ENCODE data around the gene MDGA2.

MDGA2 gene

DNA sequence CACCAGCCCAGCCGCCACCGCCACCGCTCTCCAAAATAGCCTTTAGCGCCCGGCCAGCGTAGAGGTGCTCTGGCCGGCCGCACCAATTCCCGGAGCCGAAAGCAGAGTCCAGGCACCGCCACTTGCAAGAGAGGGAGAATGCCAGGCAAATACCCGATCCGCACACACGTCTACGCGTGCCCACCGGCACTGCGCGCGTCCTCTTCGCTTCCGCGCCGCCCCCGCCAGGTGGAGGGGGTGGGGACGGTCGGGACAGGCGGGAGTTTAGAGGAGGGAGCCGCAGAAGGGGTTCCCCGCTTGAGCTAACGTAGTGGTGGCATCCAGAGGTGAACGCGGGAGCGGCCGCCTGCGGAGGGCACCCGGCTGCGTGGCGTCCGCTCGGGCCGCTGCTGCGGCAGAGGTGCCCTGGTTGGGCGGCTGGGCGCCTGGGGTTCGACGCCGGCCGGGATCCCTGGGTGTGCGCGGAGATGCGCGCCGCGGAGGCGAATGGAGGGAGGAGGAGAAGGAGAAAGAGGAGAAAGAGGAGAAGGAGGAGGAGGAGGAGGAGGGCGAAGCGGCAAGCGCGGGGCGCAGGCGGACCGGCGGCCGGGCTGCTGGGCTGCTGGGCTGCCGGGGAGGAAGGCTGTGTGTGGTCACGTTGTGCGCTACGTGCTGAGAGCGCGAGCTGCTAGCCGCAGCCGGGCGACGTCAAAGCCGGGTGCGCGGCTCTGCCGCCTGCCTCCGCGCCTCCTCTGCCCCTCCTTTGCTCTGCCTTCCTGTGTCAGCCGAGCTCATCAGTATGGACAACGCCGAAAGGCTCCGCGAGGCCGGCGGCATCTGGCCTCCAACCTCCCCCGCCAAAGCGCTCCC is at the start of gene MDGA2:
TSS of gene MDGA2 (minus strand) at position 140 of the 849 bp plus-strand sequence.
- no peaks in the 10 kb centered on the region for H3K4me1 ChIP-seq (ENCODE audit: control insufficient read depth, insufficient read depth, low read length)
- no peak within 1 kb of the TSS for H3K9ac ChIP-seq (ENCODE audit: low read length)
- H3K4me3 ChIP-seq (ENCODE audit: low read length) = no peak within 1 kb of the TSS
- H3K27me3 ChIP-seq (ENCODE audit: control insufficient read depth, insufficient read depth, low read length) = peaks cover 44% of the 10 kb centered on the region
- no peaks in the 10 kb centered on the region for H3K36me3 ChIP-seq (ENCODE audit: control insufficient read depth, insufficient read depth, low read length)
- H3K9me3 ChIP-seq (ENCODE audit: control insufficient read depth, low read length) = no peaks in the 10 kb centered on the region

DNA sequence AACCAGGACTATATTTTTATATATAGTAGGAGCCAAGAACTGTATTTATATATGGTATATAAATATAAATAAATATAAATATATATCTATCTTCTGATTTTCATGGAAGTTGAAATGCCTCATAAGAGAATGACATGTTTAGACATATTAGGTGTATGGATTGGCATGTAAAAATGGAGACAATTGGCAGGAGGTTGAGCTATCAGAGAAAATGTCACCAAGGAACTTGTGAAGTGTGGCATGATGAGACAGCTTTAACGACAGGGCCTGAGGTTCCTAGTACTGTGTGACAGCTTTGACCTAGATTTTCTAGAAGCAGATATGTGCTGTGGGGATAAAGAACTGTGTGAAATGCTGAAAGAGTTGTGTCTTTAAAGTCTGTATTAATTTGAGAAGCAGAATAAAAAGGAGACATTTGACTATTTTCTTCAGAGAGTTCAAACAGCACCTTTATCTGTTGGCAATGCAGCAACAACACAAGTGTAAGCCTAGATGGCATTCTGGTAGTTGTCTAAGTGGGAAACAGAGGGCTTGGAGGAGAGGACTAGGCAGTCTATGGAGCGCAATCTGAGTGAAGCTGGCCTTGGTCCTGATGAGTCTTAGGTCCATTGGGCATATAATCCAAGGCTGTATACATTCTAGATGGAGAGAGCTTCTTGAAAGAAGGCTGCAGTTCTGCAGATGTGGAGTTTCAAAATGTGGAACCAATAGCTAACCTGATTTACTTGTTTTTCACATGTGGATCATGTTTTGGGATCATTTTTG is 47.7 kb upstream of the MDGA2 start:
- Histone ChIP-seq H3K36me3 (ENCODE audit: control insufficient read depth, insufficient read depth, low read length) (no peaks in the 10 kb centered on the region), H3K9me3 (ENCODE audit: control insufficient read depth, low read length) (no peaks in the 10 kb centered on the region), H3K4me3 (ENCODE audit: low read length) (no peak overlapping the region), H3K9ac (ENCODE audit: low read length) (no peak overlapping the region), H3K4me1 (ENCODE audit: control insufficient read depth, insufficient read depth, low read length) (no peaks in the 10 kb centered on the region), H3K27me3 (ENCODE audit: control insufficient read depth, insufficient read depth, low read length) (no peaks in the 10 kb centered on the region)

GRCh38 chr14:47720281-47720680 is 44.9 kb upstream of the MDGA2 start:
- Histone ChIP-seq H3K27me3 (ENCODE audit: control insufficient read depth, insufficient read depth, low read length) (no peaks in the 10 kb centered on the region), H3K36me3 (ENCODE audit: control insufficient read depth, insufficient read depth, low read length) (no peaks in the 10 kb centered on the region), H3K9me3 (ENCODE audit: control insufficient read depth, low read length) (no peaks in the 10 kb centered on the region), H3K4me1 (ENCODE audit: control insufficient read depth, insufficient read depth, low read length) (no peaks in the 10 kb centered on the region), H3K4me3 (ENCODE audit: low read length) (no peak overlapping the region), H3K9ac (ENCODE audit: low read length) (no peak overlapping the region)

DNA sequence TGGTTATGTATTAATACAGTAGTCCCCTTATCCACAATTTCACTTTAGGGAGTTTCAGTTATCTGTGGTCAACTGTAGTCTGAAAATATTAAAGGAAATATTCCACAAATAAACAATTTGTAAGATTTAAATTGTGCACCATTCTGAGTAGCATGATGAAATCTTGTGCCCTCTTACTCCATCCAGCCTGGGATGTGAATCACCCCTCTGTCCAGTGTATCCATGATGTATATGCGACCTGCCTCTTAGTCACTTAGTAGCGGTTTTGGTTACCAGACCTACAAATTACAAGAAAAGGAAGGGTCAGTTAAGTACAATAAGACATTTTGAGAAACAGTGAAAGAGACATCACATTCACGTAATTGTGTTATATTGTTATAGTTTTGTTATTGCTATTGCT is 39.9 kb upstream of the MDGA2 start:
- Histone ChIP-seq H3K4me3 (ENCODE audit: low read length) (no peak overlapping the region), H3K27me3 (ENCODE audit: control insufficient read depth, insufficient read depth, low read length) (no peaks in the 10 kb centered on the region), H3K9ac (ENCODE audit: low read length) (no peak overlapping the region), H3K4me1 (ENCODE audit: control insufficient read depth, insufficient read depth, low read length) (no peaks in the 10 kb centered on the region), H3K9me3 (ENCODE audit: control insufficient read depth, low read length) (no peaks in the 10 kb centered on the region), H3K36me3 (ENCODE audit: control insufficient read depth, insufficient read depth, low read length) (no peaks in the 10 kb centered on the region)

DNA sequence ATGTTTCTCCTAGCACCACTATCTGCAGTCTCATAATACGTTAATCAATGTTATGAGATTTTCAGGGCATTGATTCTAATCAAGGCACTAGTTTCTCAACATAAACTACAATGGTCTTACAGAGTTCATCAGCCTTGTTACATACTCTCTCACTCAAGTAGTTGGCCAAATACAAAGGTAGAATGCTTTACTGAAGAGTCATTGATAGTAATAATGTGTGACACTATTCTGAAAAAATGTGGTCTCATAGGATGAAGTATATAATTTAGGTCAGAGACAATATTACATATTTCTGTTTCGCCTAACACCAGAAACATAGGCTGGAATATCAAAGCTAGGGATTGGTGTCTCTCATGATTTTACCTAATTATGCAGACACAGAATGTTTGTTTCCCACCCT is 35.2 kb upstream of the MDGA2 start:
- Histone ChIP-seq H3K9ac (ENCODE audit: low read length) (no peak overlapping the region), H3K9me3 (ENCODE audit: control insufficient read depth, low read length) (no peaks in the 10 kb centered on the region), H3K27me3 (ENCODE audit: control insufficient read depth, insufficient read depth, low read length) (no peaks in the 10 kb centered on the region), H3K36me3 (ENCODE audit: control insufficient read depth, insufficient read depth, low read length) (no peaks in the 10 kb centered on the region), H3K4me1 (ENCODE audit: control insufficient read depth, insufficient read depth, low read length) (no peaks in the 10 kb centered on the region), H3K4me3 (ENCODE audit: low read length) (no peak overlapping the region)

- Histone ChIP-seq H3K27me3 (ENCODE audit: control insufficient read depth, insufficient read depth, low read length) (no peaks in the 10 kb centered on the region), H3K9ac (ENCODE audit: low read length) (no peak overlapping the region), H3K4me3 (ENCODE audit: low read length) (no peak overlapping the region), H3K36me3 (ENCODE audit: control insufficient read depth, insufficient read depth, low read length) (no peaks in the 10 kb centered on the region), H3K9me3 (ENCODE audit: control insufficient read depth, low read length) (no peaks in the 10 kb centered on the region), H3K4me1 (ENCODE audit: control insufficient read depth, insufficient read depth, low read length) (no peaks in the 10 kb centered on the region)
Observed at GRCh38 chr14:47705683-47706082, 30.3 kb upstream of the MDGA2 start.

DNA sequence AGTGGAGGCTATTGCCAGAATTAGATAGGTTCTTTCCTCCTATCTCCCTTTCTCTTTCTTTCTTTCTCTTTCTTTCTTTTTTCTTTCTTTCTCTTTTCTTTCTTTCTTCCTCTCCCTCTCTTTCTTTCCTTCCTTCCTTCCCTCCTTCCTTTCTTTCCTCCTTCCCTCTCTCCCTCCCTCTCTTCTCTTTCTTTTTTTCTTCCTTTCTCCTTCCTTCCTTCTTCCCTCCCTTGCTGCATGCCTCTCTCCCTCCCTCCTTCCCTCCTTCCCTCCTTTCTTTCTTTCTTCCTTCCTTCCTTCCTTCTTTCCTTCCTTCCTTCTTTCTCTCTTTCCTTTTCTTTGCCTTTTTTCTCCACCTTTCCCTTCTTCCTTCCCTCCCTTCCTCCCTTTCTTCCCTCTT is 16.4 kb upstream of the MDGA2 start:
- Histone ChIP-seq H3K4me3 (ENCODE audit: low read length) (no peak overlapping the region), H3K36me3 (ENCODE audit: control insufficient read depth, insufficient read depth, low read length) (no peaks in the 10 kb centered on the region), H3K27me3 (ENCODE audit: control insufficient read depth, insufficient read depth, low read length) (no peaks in the 10 kb centered on the region), H3K4me1 (ENCODE audit: control insufficient read depth, insufficient read depth, low read length) (no peaks in the 10 kb centered on the region), H3K9ac (ENCODE audit: low read length) (no peak overlapping the region), H3K9me3 (ENCODE audit: control insufficient read depth, low read length) (no peaks in the 10 kb centered on the region)

GRCh38 chr14:47678993-47679392 is 3.6 kb upstream of the MDGA2 start:
- Histone ChIP-seq H3K4me3 (ENCODE audit: low read length) (no peak overlapping the region), H3K4me1 (ENCODE audit: control insufficient read depth, insufficient read depth, low read length) (no peaks in the 10 kb centered on the region), H3K27me3 (ENCODE audit: control insufficient read depth, insufficient read depth, low read length) (peaks cover 28% of the 10 kb centered on the region), H3K9me3 (ENCODE audit: control insufficient read depth, low read length) (no peaks in the 10 kb centered on the region), H3K9ac (ENCODE audit: low read length) (no peak overlapping the region), H3K36me3 (ENCODE audit: control insufficient read depth, insufficient read depth, low read length) (no peaks in the 10 kb centered on the region)

GRCh38 chr14:47678157-47678556 is 2.8 kb upstream of the MDGA2 start:
- H3K9me3 ChIP-seq (ENCODE audit: control insufficient read depth, low read length) = no peaks in the 10 kb centered on the region
- no peak overlapping the region for H3K9ac ChIP-seq (ENCODE audit: low read length)
- H3K27me3 ChIP-seq (ENCODE audit: control insufficient read depth, insufficient read depth, low read length) = peaks cover 35% of the 10 kb centered on the region
- H3K4me3 ChIP-seq (ENCODE audit: low read length) = no peak overlapping the region
- no peaks in the 10 kb centered on the region for H3K36me3 ChIP-seq (ENCODE audit: control insufficient read depth, insufficient read depth, low read length)
- no peaks in the 10 kb centered on the region for H3K4me1 ChIP-seq (ENCODE audit: control insufficient read depth, insufficient read depth, low read length)

DNA sequence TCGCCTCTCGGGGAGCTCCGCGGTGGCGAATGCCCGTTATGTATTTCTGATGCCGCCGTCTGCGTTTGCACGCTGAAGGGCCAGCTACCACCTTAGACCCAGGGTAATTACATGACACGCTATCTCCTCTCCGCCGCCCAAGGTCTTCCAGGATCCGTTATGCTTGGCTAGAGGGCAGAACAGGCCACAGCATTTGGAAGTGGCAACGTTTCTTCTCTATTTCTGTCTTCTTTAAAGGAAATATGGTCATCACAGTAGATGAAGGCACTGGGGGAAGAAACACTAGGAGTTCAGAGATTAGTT is 861 bp upstream of the MDGA2 start:
- Histone ChIP-seq H3K9ac (ENCODE audit: low read length) (no peak overlapping the region), H3K4me3 (ENCODE audit: low read length) (no peak overlapping the region)

GRCh38 chr14:47674543-47675465 is 601 bp downstream of the MDGA2 start:
- H3K4me1 ChIP-seq (ENCODE audit: control insufficient read depth, insufficient read depth, low read length) = no peaks in the 10 kb centered on the region
- no peaks in the 10 kb centered on the region for H3K9me3 ChIP-seq (ENCODE audit: control insufficient read depth, low read length)
- H3K27me3 ChIP-seq (ENCODE audit: control insufficient read depth, insufficient read depth, low read length) = peaks cover 44% of the 10 kb centered on the region
- no peaks in the 10 kb centered on the region for H3K36me3 ChIP-seq (ENCODE audit: control insufficient read depth, insufficient read depth, low read length)
- H3K4me3 ChIP-seq (ENCODE audit: low read length) = no peak overlapping the region
- no peak overlapping the region for H3K9ac ChIP-seq (ENCODE audit: low read length)

More for the DNA sequence above, 861 bp upstream of the MDGA2 start:
- Histone ChIP-seq H3K36me3 (ENCODE audit: control insufficient read depth, insufficient read depth, low read length) (no peaks in the 10 kb centered on the region), H3K4me1 (ENCODE audit: control insufficient read depth, insufficient read depth, low read length) (no peaks in the 10 kb centered on the region), H3K27me3 (ENCODE audit: control insufficient read depth, insufficient read depth, low read length) (peaks cover 44% of the 10 kb centered on the region), H3K9me3 (ENCODE audit: control insufficient read depth, low read length) (no peaks in the 10 kb centered on the region)

DNA sequence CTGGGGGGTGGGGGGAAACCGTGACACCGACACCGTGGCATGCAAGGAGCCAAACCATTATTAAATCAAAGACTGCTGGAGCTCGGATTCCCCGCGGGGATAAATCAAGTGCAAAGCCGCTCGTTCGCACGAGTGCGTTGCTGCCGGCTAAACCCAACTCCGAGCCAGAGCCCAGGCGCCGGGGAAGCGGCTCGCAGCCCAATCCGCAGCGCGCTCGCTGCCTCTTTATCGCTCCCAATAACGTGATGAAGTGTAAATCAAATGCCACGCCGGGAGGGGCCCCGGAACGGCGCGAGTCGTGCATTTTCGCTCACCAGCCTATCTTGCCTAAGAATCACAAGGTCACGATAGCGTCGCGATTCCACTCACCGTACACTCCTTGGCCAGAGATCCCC is 1.3 kb downstream of the MDGA2 start:
- H3K36me3 ChIP-seq (ENCODE audit: control insufficient read depth, insufficient read depth, low read length) = no peaks in the 10 kb centered on the region
- no peaks in the 10 kb centered on the region for H3K9me3 ChIP-seq (ENCODE audit: control insufficient read depth, low read length)
- no peak overlapping the region for H3K4me3 ChIP-seq (ENCODE audit: low read length)
- H3K9ac ChIP-seq (ENCODE audit: low read length) = no peak overlapping the region
- peaks cover 44% of the 10 kb centered on the region for H3K27me3 ChIP-seq (ENCODE audit: control insufficient read depth, insufficient read depth, low read length)
- no peaks in the 10 kb centered on the region for H3K4me1 ChIP-seq (ENCODE audit: control insufficient read depth, insufficient read depth, low read length)

Measured in mucosa of stomach (tissue), 1 donor.